GM12878 (cell line): ENCODE data around the gene PSG1.
"Not testable (repeated sequence)": the region's sequence is repeated elsewhere in the genome, so short reads cannot be mapped to it uniquely, and the experiment has no call there.

Source experiments
- BHLHE40 ChIP-seq, 2 experiments: fragments of 450-650 bp in 1 of 2; IDR thresholded peaks; 2 replicates each; pipeline ENCODE4 v1.6.1; 2011 to 2017; ENCODE audit warnings: low read depth in 2 of 2, borderline replicate concordance in 1 of 2, improper control_type of control experiment in 1 of 2, low read length in 1 of 2, mild to moderate bottlenecking in 1 of 2
- CEBPB ChIP-seq, 2 experiments: fragments of 150-350 bp in 1 of 2; IDR thresholded peaks; 2 replicates each; pipeline ENCODE4 v1.6.1; 2012 to 2014; ENCODE audit warnings: low read depth in 2 of 2, low read length in 2 of 2, borderline replicate concordance in 1 of 2, inconsistent platforms in 1 of 2
- KDM1A ChIP-seq: fragments of 200-600 bp; sonication (generic); IDR thresholded peaks from 2 replicates; pipeline ENCODE4 v1.6.1; 2016; ENCODE audit warnings: borderline replicate concordance
- POLR2A ChIP-seq: IDR thresholded peaks from 2 replicates; pipeline ENCODE4 v1.6.1; 2011; ENCODE audit warnings: low read depth, mild to moderate bottlenecking, low read length
- SKIL ChIP-seq: fragments of 450-650 bp; IDR thresholded peaks from 2 replicates; pipeline ENCODE4 v1.6.1; 2017; ENCODE audit warnings: mild to moderate bottlenecking, low read depth, inconsistent platforms; ENCODE audit not compliant: poor library complexity, severe bottlenecking
- SRF ChIP-seq, 2 experiments: IDR thresholded peaks; 2 replicates each; pipeline ENCODE4 v1.6.1; 2011; ENCODE audit warnings: low read depth in 2 of 2, low read length in 2 of 2, mild to moderate bottlenecking in 1 of 2, moderate library complexity in 1 of 2
- YY1 ChIP-seq: IDR thresholded peaks from 2 replicates; pipeline ENCODE4 v1.6.1; 2011; ENCODE audit warnings: low read depth, mild to moderate bottlenecking, low read length
- TF ChIP-seq, protein P1 (sequence below), 3 experiments: IDR thresholded peaks in 2 of 3; conservative IDR thresholded peaks in 1 of 3; 2 replicates each; pipeline ENCODE4 v1.5.1; 2011; ENCODE audit warnings: low read depth in 3 of 3, low read length in 3 of 3, mild to moderate bottlenecking in 3 of 3, control low read depth in 2 of 3, moderate library complexity in 2 of 3, inconsistent platforms in 1 of 3, mixed read lengths in 1 of 3; ENCODE audit not compliant: control insufficient read depth in 2 of 3, insufficient read depth in 1 of 3; ENCODE audit errors: extremely low read depth in 1 of 3

- TF ChIP-seq, protein P1, sequence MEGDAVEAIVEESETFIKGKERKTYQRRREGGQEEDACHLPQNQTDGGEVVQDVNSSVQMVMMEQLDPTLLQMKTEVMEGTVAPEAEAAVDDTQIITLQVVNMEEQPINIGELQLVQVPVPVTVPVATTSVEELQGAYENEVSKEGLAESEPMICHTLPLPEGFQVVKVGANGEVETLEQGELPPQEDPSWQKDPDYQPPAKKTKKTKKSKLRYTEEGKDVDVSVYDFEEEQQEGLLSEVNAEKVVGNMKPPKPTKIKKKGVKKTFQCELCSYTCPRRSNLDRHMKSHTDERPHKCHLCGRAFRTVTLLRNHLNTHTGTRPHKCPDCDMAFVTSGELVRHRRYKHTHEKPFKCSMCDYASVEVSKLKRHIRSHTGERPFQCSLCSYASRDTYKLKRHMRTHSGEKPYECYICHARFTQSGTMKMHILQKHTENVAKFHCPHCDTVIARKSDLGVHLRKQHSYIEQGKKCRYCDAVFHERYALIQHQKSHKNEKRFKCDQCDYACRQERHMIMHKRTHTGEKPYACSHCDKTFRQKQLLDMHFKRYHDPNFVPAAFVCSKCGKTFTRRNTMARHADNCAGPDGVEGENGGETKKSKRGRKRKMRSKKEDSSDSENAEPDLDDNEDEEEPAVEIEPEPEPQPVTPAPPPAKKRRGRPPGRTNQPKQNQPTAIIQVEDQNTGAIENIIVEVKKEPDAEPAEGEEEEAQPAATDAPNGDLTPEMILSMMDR (IDR thresholded peaks at IDR 0.05 in 2 of 3, conservative IDR thresholded peaks at IDR 0.05 in 1 of 3; ENCODE audit: control insufficient read depth in 2 of 3, extremely low read depth in 1 of 3, insufficient read depth in 1 of 3, low read depth in 3 of 3, low read length in 3 of 3) = not testable (repeated sequence)
- not testable (repeated sequence) for TF ChIP-seq POLR2A; BHLHE40 (IDR thresholded peaks at IDR 0.05; ENCODE audit: borderline replicate concordance in 1 of 2, low read depth in 2 of 2, low read length in 1 of 2); YY1; CEBPB (IDR thresholded peaks at IDR 0.05; ENCODE audit: borderline replicate concordance in 1 of 2, low read depth in 2 of 2, low read length in 2 of 2); SRF (IDR thresholded peaks at IDR 0.05; ENCODE audit: low read depth in 2 of 2, low read length in 2 of 2); KDM1A; SKIL
Observed at GRCh38 chr19:42913516-42913915, 34.0 kb upstream of the PSG1 start.
